K562 (cell line): ENCODE measurements around the gene PEX11B. TPM values are rescaled to one million over a fixed set of nuclear protein-coding genes. Genes with fewer than 3 reads are reported as not detected.
A peak's percentile ranks its signal among the peaks of the same experiment; 100 is the strongest.

Experiments used
- ATF1 ChIP-seq, 2 experiments: fragments of 450-650 bp in 1 of 2; IDR thresholded peaks; 2 replicates each; pipeline ENCODE4 v1.6.1; 2016; ENCODE audit warnings: missing compliant biosample characterization in 1 of 2, missing genetic modification characterization in 1 of 2
- CXXC5 ChIP-seq: fragments of 250-450 bp; sonication (Bioruptor Pico); IDR thresholded peaks from 2 replicates; pipeline ENCODE4 v1.8.0; 2022; ENCODE audit warnings: inconsistent platforms, mild to moderate bottlenecking, moderate library complexity
- FOXA3 ChIP-seq, 2 experiments: fragments of 450-650 bp in 1 of 2; sonication (generic) in 1 of 2; formaldehyde crosslinking; IDR thresholded peaks in 1 of 2; conservative IDR thresholded peaks in 1 of 2; 2 replicates each; pipeline versions ENCODE4 v1.4.0 to v1.8.0; 2020 to 2022; ENCODE audit warnings: mild to moderate bottlenecking in 2 of 2, missing genetic modification reagents in 1 of 2
- KDM5B ChIP-seq: fragments of 200-600 bp; sonication (generic); IDR thresholded peaks from 2 replicates; pipeline ENCODE4 v1.6.1; 2012; ENCODE audit warnings: low read depth, mild to moderate bottlenecking, moderate library complexity, low read length, control low read depth, inconsistent platforms; ENCODE audit not compliant: insufficient replicate concordance
- MYC ChIP-seq, 2 experiments: fragments of 250-450 bp in 1 of 2; sonication (Bioruptor Pico) in 1 of 2; IDR thresholded peaks; 2 replicates each; pipeline versions ENCODE4 v1.5.1 to v1.6.1; 2012 to 2021; ENCODE audit warnings: low read depth in 2 of 2, borderline replicate concordance in 1 of 2, improper control_type of control experiment in 1 of 2, low read length in 1 of 2, mild to moderate bottlenecking in 1 of 2, moderate library complexity in 1 of 2
- NFE2 ChIP-seq: IDR thresholded peaks from 2 replicates; pipeline ENCODE4 v1.6.1; 2014; ENCODE audit warnings: antibody characterized with exemption, low read depth
- REST ChIP-seq, 2 experiments: fragments of 450-650 bp; formaldehyde crosslinking in 1 of 2; IDR thresholded peaks; 2 replicates each; pipeline versions ENCODE4 v1.4.0 to v1.6.1; 2014 to 2020; ENCODE audit warnings: mild to moderate bottlenecking in 2 of 2, borderline replicate concordance in 1 of 2, low read depth in 1 of 2
- SNAPC5 ChIP-seq: fragments of 250-450 bp; sonication (Bioruptor Pico); IDR thresholded peaks from 2 replicates; pipeline ENCODE4 v1.8.0; 2021; ENCODE audit warnings: moderate library complexity, mild to moderate bottlenecking, inconsistent platforms
- THRB ChIP-seq: fragments of 450-650 bp; formaldehyde crosslinking; conservative IDR thresholded peaks from 2 replicates; pipeline ENCODE4 v1.4.0; 2022; ENCODE audit warnings: mild to moderate bottlenecking, missing genetic modification characterization
- ZNF395 ChIP-seq: fragments of 200-800 bp; sonication (Bioruptor generic); IDR thresholded peaks from 2 replicates; pipeline ENCODE4 v1.6.1; 2017; ENCODE audit warnings: missing genetic modification characterization, missing compliant biosample characterization
- polyA plus RNA-seq, 8 experiments: library from polyadenylated mRNA; depleted of rRNA in 4 of 8; stranded (reverse) in 5 of 8; unstranded in 3 of 8; fragments of >200 nt; fragmentation: Nextera tagmentation in 2 of 8; fragmentation: Illumina TruSeq in 1 of 8; extraction: Ambion mirVana in 2 of 8; extraction: Trizol in 1 of 8; gene quantifications; 2 replicates each; pipeline versions ENCODE4 v1.2.1 to v1.2.3, GENCODE V29; 2011 to 2014; ENCODE audit warnings: inconsistent platforms in 1 of 8, missing spikeins in 1 of 8
- total RNA-seq, 7 experiments: library from RNA; depleted of rRNA in 6 of 7; stranded (reverse); fragments of >200 nt in 6 of 7; fragmentation: Illumina TruSeq in 2 of 7; extraction: Trizol in 2 of 7; gene quantifications; 2 replicates each; pipeline versions ENCODE4 v1.2.1 to v1.2.3, GENCODE V29; 2011 to 2021; ENCODE audit warnings: low replicate concordance in 1 of 7

Gene PEX11B
- total and polyA plus RNA-seq, 9 of the 15 experiments (the other 6 are each of a cell fraction or from before 2014, with no cell fraction given), result 13.2 to 60.0 (median 21.7) TPM

- TF ChIP-seq REST (IDR thresholded peaks at IDR 0.05; ENCODE audit: borderline replicate concordance) (peak; percentile 12; the same call in 1 of the 2 replicates), REST (CRISPR knock-in tag; IDR thresholded peaks at IDR 0.05; ENCODE audit: low read depth) (no peak), CXXC5 (CRISPR knock-in tag) (no peak; the same call in 1 of the 2 replicates), ZNF395 (no peak), THRB (CRISPR knock-in tag) (peak; percentile 55; the same call in 1 of the 2 replicates), KDM5B (peak; percentile 35), NFE2 (peak; percentile 52; the same call in 1 of the 2 replicates), FOXA3 (CRISPR knock-in tag; conservative IDR thresholded peaks at IDR 0.05 in 1 of 2, IDR thresholded peaks at IDR 0.05 in 1 of 2) (0 out of 4 replicates have a peak, but pooled peaks of 1 of the 2 experiments have one; percentile 47), ATF1 (CRISPR knock-in tag; IDR thresholded peaks at IDR 0.05) (no peak), ATF1 (tag; IDR thresholded peaks at IDR 0.05) (0 out of 2 replicates have a peak, but pooled peaks have one; percentile 12), SNAPC5 (CRISPR knock-in tag) (no peak), MYC (IDR thresholded peaks at IDR 0.05; ENCODE audit: low read depth, low read length) (0 out of 2 replicates have a peak, but pooled peaks have one; percentile 5), MYC (CRISPR knock-in tag; IDR thresholded peaks at IDR 0.05; ENCODE audit: borderline replicate concordance, low read depth) (no peak)
Observed at GRCh38 chr1:145918992-145919939, 749 bp upstream of the PEX11B start (continued).
